Kidney tubule cell (primary cell): ENCODE results near the gene APCDD1.
"Not testable (repeated sequence)": the region's sequence is repeated elsewhere in the genome, so short reads cannot be mapped to it uniquely, and the experiment has no call there.

Experiments
- DNase-seq: peaks from one replicate; pipeline ENCODE4 v3.0.0-alpha.2; 2018; ENCODE audit warnings: low spot score

Gene APCDD1

DNA sequence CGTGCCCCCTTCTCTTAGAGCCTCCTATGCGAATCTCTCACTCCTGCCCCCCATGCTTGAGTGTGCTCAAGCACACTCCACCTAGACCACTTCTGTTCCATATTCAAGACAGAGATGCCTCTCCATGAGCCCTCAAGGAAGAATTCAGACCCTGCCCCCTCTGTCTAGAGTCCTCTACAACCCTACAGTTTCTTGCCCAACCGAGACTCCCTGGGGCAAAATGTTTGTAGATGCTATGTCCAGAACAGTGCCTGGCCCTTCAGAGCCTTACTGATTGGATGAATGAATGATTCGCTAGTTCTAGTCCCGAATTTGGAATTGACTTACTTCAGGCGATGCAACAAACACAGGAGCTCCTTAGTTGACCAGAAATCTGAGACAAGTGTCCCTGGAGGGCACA is 8.7 kb downstream of the APCDD1 start:
- DNase-seq, result no peak

DNA sequence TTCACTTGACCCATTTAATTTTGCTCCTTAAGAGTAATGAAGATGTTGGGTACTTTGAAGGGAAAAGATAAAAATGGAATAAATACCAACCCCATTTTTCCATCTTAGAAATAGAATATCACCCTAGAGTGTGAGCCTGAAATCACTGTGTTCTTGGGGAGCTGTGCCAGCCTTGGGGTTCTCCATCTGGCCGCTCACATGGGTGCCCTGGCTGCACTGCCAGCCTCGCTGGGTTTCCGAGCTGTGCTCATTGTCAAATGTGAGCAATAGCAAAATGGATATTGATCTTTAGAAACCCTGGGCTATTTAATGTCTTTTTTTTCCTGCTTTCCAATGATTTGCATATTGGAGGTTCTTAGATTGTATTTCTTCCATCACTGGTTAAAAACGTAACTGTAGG is 9.3 kb downstream of the APCDD1 start:
- DNase-seq, result no peak

- DNase-seq, result not testable (repeated sequence)
Measured at GRCh38 chr18:10464161-10464648, 9.8 kb downstream of the APCDD1 start.

DNA sequence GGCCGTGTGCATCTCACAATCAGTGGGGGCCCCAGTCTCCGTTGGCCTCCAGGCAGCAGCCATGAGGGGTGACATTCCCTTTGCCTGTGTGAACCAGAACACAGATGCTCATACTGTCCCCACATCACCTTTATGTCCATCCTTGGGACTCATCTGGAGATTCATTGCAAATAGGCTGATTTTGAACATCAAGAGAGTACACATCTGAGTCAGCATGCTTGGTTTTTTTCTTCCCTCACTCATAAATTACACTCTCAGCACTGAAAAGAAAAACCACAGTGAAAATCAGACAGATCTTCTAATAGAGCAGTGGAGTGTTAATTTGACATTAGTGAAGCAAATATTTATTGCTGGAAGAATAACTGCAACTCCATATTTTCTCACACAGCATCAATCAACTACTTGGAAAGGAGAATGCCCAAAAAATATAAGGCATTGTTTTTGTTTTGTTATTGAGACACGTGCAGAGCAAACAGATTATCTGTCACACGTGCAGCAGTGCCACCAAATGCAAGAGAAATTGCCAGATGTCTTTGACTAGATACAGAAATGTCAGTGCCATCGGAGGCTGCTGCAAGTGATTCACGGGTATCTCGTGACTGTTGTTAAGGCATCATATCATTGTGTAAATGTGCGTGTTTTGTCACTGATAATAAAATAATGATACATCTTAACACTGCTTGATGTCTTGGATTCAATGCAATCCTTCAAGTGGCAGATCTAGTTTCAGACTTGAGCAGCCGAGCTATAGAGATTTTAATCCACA is 10.9 kb downstream of the APCDD1 start:
- DNase-seq, result no peak

DNA sequence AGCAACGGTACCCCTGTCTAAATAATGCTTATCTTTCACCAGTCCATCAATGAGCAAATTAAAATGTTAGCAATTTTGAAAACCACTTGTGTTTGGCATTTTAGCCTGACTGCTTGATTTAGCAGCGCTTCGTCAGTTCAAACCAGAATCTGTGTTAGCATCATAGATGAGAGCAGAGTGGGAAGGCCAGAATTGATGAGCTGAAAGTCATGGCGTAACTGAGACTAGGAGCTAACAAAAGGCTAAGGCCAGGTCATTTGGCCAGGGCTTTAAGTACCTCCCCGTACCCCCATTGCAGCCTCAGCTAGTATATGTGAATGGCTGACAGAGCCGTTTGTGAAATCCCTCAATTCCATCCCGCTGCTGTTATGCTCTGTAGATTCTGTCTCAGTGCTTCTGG is 16.0 kb downstream of the APCDD1 start:
- DNase-seq, result no peak

DNA sequence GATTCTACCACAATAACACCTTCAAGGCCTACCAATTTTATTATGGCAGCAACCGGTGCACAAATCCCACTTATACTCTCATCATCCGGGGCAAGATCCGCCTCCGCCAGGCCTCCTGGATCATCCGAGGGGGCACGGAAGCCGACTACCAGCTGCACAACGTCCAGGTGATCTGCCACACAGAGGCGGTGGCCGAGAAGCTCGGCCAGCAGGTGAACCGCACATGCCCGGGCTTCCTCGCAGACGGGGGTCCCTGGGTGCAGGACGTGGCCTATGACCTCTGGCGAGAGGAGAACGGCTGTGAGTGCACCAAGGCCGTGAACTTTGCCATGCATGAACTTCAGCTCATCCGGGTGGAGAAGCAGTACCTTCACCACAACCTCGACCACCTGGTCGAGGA is 17.1 kb downstream of the APCDD1 start:
- DNase-seq, result no peak

GRCh38 chr18:10473132-10473531 is 18.7 kb downstream of the APCDD1 start:
- DNase-seq, result no peak

DNA sequence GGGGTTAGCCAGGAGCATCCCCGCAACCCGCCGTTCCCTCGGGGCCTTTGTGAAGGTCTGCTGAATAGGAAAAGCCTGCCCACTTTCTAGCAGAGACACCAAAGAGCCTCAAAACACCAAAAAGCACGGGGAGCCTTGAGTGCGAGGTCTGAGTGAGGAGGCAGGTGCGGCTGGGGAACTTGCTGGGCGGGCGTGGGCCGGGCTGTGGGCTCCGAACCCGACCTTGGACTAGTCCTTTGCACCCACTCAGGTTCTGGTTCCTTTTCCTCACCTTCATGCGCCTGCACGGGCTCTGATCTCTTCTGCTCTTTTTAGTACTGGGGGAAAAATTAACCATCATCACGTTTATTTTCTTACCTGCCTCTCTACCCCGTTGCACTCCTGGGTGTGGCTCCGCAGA is 19.9 kb downstream of the APCDD1 start:
- no peak for DNase-seq

GRCh38 chr18:10475276-10475653 is 20.8 kb downstream of the APCDD1 start:
- no peak for DNase-seq

- no peak for DNase-seq
Measured at GRCh38 chr18:10475654-10476291, 21.3 kb downstream of the APCDD1 start.

DNA sequence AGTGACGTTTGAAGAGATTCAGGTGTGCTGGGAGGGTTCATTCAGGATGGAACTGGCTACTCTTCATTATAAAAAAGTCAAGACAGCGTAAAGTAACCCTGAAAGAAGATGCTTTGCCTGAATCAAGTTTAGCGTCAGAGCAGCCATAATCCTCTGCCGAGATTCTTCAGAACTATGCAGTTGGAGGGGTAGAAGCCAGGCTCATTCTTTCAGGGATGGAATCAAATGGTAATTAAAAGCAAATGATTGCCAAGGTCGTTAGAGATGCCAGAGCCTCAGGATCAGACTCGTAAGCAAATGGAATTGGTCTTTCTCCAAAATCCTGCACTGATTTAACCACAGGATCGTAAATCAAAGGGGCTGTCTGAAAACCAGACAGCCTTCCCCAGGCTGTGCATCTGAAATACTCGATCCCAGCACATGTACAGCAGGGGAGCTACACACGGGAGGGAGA is 21.9 kb downstream of the APCDD1 start:
- DNase-seq, result peak; percentile 2

- no peak for DNase-seq
Measured at GRCh38 chr18:10477121-10477862, 22.9 kb downstream of the APCDD1 start.

GRCh38 chr18:10477863-10478260 is 23.4 kb downstream of the APCDD1 start:
- no peak for DNase-seq

DNA sequence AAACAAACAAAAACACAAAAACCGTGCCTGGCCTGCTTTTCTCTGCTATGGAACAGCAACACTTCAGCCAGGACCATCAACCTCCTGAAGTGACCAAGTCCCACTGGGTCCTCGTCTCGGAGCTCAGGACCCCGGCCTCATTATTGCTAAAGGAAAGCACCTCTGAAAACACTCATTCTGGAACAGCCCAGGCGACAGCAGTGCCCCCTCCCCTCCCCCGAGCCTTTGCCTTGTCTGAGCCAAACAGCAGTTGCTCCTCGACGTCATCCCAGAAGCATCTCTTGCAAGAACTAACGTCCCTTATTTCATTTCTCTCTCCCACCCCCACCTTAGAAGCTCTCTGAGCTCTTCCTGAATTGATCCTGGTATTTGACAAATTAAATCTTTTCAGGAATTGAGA is 27.4 kb downstream of the APCDD1 start:
- no peak for DNase-seq

DNA sequence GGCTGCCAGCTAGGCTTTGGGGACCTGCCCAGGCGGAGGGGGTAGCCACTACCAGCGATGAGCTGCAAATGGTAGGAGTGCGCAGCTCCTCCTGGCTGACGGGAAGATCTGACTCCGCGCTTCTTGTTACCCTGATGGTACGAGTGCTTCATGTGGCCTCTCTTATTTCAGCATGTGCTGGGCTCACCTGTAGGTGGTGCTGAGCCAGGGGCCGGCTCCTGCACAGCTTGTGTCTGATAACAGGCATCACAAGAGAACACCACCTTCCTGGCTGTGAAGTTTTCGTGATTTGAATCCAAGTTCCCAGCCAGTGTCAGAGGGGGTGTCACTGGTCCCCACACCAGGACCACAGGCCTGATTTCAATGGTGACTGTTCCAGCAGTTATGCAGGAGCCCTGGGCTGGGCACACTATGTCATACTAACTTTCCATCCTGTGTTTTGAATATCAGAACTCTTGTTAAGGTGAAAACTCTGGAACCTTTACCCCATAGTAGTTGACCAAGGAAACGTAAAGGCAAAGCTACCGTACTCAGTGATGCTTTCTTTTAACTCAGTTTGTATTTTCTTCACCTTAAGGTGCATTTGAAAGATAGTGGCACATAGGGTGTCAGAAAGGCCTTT is 28.0 kb downstream of the APCDD1 start:
- no peak for DNase-seq

GRCh38 chr18:10482985-10483949 is 28.8 kb downstream of the APCDD1 start:
- DNase-seq, result no peak

GRCh38 chr18:10485475-10485874 is 31.0 kb downstream of the APCDD1 start:
- DNase-seq, result no peak

DNA sequence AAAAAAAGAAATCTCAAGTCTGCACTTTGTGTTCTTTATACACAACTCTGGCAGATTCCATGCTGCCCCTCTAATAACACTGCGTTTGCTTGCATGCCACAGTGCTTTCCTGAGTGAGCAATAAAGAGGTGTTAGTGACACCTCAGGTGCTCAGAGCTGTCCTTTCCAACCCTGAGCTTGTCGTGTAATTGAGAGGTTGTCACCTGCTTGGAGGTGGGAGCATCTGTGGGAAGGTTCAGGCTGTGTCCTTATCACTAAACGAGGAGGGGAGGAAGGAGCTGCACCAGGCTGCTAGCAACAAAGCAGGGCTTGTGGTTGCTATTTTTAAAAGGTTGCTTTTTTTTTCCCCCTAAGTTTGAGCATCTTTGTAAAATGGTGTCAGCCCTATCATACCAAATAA is 31.9 kb downstream of the APCDD1 start:
- DNase-seq, result no peak

DNA sequence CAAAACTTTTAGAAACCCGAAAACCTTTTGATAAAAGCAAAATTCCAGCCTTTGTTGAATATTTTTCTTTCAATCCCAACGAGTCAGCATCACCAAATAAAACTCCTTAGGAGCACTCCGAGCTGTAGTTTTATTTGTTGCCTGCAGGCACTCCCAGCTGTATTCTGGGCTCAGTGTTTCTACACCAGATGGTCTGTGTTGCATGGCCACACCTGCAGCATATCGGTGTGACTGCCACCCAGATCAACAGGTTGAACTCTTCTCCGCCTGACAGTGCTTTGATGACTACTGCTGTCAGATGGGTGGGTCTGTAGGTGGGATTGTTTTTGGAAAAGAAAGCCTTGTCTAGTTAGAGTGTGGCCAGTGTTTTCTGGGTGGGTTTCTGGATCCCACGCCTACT is 32.7 kb downstream of the APCDD1 start:
- no peak for DNase-seq

DNA sequence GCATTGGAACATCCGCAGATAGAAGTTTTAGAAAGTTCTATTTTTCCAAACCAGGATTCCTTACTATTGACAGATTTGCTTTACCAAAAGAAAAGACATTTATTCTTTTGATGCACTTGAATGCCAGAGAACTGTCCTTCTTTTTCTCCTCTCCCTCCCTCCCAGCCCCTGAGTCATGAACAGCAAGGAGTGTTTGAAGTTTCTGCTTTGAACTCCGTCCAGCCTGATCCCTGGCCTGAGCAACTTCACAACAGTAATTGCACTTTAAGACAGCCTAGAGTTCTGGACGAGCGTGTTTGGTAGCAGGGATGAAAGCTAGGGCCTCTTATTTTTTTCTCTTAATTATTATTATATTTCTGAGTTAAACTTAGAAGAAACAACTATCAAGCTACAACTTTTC is 33.6 kb downstream of the APCDD1 start:
- DNase-seq, result no peak
